GM21381 (cell line): ENCODE measurements around the gene NRDE2.

Experiments used
- ATAC-seq: cut with Tn5 transposase; IDR thresholded peaks from one replicate; pipeline ENCODE4 v1.9.1; 2021; ENCODE audit warnings: mild to moderate bottlenecking, moderate library complexity; ENCODE audit not compliant: unreplicated experiment

Gene NRDE2, protein sequence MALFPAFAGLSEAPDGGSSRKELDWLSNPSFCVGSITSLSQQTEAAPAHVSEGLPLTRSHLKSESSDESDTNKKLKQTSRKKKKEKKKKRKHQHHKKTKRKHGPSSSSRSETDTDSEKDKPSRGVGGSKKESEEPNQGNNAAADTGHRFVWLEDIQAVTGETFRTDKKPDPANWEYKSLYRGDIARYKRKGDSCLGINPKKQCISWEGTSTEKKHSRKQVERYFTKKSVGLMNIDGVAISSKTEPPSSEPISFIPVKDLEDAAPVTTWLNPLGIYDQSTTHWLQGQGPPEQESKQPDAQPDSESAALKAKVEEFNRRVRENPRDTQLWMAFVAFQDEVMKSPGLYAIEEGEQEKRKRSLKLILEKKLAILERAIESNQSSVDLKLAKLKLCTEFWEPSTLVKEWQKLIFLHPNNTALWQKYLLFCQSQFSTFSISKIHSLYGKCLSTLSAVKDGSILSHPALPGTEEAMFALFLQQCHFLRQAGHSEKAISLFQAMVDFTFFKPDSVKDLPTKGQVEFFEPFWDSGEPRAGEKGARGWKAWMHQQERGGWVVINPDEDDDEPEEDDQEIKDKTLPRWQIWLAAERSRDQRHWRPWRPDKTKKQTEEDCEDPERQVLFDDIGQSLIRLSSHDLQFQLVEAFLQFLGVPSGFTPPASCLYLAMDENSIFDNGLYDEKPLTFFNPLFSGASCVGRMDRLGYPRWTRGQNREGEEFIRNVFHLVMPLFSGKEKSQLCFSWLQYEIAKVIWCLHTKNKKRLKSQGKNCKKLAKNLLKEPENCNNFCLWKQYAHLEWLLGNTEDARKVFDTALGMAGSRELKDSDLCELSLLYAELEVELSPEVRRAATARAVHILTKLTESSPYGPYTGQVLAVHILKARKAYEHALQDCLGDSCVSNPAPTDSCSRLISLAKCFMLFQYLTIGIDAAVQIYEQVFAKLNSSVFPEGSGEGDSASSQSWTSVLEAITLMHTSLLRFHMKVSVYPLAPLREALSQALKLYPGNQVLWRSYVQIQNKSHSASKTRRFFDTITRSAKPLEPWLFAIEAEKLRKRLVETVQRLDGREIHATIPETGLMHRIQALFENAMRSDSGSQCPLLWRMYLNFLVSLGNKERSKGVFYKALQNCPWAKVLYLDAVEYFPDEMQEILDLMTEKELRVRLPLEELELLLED

DNA sequence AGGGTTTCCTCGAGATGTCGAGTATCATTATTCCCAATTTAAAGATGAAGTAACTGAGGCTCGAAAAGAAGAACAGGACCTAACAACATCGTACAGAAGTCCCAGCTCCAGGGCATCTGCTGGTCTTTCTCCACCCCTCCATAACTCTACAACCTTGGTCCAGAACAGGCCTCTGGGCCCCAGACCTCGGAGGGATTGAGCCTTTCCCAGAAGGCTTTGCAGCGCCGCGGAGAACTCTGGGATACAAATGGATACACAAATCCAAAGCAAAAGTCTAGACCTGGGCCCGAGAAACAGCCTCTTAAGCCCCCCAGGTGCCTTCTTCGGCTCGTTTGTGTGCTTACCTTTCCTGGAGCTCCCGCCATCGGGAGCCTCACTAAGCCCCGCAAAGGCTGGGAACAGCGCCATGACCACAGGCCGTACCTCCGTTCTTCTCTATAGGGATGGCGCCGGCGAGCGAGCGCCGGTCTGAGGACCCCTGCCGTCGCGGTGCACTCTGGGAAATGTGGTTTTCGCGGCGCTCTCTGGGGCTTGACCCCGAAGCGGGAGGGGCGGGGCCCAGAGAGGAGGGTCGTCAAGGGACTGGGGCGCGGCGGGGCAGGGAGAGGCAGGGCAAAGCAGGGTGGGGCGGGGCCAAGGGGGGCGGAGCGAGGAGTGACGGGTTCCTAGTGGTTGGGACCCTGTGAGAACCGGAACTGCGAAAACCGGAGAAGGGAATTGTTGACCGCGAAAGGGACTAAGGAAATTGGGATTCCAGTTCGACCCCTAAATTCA is at the start of gene NRDE2:
Gene NRDE2, minus strand, starts transcription at position 445 of the 774 bp plus-strand sequence. Its CDS starts 37 bp downstream, at position 408.
- peak; percentile 94 for ATAC-seq

DNA sequence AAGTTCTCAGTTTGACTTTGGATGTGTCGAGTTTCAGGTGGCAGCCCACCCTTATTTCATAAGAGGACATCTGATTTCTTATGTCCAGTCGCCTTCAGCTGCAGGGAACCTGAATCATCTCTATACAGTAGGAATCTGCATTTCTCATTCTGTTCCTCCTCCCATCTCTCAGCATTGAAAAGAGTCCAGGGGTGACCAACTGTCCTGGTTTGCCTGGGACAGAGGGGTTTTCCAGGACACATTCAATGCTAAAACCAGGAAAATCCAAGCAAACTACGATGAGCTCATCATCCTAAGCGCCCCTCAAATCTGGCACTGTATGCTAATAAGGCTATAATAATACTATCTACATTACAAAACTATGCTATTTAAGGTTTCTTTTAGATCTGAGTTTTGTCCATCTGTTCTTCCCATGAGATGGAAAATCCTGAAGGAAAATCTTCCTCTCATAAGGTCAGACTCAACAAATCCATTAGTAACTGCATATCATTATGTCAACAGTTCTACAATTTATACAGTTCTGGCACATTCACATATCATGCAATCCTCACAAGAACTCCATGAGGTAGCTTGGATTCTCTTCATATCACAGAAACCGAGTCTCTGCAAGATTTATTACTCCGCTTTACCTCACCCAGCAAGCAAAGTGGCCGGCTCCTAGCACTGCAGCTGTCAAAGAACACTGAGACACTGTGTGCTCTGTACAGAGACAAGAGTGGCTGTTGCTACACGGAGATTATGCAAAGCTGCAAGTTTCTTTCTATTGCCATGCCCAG is 49.5 kb upstream of the NRDE2 start:
- ATAC-seq = no peak

DNA sequence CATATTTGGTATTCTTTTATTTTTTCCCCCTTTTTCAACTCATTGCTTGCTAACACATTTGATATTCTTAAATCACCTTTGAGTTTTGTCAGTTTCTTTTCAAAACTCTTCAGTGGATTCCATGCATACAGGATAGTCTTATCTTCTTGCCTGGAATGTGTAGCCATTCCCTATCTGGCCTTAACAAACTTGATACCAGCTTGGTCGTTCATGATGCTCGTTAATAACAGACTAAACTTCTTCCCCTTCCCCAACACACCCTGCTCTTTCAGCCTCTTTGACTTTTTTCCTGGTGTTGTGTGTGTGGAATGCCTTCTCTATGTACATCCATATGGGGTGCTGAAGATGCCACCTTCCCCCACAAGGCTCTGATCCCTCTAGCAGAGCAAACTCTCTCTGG is 47.4 kb upstream of the NRDE2 start:
- no peak for ATAC-seq

DNA sequence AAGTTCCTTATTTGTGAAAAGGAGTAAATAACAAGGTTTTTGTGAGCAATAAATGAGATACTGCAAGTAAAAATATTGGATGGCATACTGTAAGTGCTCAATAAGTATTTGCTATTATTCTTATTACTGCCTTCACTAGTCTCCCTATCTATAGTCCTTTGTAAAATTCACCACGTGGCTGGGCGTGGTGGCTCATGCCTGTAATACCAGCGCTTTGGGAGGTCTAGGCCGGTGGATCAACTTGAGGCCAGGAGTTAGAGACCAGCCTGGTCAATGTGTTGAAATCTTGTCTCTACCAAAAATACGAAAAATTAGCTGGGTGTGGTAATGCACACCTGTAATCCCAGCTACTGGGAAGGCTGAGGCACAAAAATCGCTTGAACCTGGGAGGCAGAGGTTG is 46.5 kb upstream of the NRDE2 start:
- ATAC-seq = no peak

DNA sequence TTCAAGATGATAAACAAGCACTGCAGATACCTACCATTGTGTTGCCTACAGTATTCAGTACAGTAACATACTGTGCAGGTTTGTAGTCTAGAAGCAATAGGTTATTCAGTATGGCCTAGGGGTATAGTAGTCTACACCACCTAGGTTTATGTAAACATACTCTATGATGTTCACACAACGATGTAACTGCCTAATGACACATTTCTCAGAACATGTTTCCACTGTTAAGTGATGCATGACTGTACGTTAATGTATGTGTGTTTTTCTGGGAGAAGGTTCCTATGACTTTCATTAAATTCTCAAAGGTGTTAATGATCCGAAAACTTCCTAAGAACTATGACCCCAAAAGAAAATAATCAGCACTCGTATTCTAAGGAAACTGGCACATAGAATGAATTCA is 44.2 kb upstream of the NRDE2 start:
- ATAC-seq = no peak

DNA sequence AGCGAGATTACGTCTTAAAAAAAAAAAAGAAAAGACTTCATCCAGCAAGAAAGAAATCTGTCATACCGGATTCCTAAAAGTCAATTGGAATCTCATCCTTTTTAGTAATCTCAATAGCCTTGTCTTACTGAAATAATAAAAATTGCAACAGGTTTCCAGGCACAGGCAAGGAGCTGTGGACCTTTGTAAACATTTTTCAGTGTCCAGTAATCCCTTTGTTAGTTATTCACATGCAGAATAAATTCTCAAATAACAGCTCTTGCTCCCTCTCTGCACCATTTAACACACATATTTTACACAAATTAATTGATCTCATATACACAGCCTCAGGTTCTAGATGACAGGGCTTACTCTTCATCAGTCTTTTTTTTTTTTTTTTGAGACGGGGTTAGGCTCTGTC is 43.1 kb upstream of the NRDE2 start:
- ATAC-seq = no peak

DNA sequence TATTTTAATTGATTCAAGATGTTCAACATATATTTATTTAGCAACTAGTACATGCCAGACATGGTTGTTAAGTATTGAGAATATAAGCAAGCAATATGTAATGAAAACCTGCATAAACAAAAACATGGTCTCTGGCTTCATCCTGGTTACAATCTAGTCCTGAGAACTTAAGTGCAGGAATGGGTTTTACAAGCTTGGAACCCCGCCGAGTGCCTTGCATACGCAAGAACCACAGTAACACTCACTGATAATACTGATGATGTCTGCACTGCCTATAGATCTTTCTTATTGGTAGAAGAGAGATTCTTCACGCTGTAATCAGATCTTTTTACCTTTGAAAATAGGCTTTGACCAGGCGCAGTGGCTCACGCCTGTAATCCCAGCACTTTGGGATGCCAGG is 42.1 kb upstream of the NRDE2 start:
- ATAC-seq = no peak

DNA sequence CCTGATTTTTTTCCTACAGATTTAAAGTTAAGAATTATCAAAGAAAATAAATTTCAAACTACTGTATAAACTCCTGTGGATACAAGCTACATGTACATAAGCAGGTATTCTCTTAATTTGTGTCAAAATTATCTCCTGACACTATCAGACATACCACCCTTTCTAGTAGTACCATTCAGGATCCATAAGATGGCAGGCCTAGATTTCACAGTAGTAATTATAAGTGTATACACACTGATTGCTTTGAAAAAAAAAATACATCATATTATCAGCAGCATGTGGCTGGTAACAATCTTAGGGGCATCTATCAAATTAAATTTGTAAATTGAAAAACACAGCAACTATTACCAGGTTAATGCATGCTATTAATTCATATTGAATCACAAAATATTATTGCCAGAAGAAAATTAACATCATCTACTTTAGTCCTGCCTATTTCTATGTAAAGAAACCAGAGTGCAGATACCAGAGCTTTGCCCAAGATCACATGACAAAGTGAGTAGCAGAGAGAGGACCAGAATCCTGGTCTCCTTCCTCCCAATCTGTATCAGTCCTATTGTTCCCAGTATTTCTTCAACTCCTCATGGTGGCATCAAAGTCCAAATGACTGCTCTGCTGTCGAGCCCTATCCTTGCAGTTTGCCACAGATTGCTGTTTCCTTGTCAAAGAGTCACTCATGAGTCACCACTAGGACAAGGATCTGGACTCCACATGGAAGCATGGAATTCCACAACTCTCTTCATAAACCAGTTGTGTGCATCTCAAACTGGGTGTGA is 37.4 kb upstream of the NRDE2 start:
- no peak for ATAC-seq

DNA sequence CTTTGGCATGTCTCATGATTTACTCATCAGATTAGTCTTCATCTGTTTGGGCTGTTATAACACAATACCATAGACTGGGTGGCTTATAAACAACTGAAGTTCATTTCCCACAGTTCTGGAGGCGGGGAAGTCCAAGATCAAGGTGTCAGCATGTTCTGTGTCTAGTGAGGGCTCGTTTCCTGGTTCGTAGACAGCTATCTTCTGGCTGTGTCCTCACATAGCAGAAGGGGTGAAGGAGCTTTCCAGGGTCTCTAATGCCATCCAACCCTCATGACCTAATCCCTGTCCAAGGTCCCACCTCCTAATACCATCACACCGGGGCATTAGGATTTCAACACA is 30.8 kb upstream of the NRDE2 start:
- no peak for ATAC-seq

DNA sequence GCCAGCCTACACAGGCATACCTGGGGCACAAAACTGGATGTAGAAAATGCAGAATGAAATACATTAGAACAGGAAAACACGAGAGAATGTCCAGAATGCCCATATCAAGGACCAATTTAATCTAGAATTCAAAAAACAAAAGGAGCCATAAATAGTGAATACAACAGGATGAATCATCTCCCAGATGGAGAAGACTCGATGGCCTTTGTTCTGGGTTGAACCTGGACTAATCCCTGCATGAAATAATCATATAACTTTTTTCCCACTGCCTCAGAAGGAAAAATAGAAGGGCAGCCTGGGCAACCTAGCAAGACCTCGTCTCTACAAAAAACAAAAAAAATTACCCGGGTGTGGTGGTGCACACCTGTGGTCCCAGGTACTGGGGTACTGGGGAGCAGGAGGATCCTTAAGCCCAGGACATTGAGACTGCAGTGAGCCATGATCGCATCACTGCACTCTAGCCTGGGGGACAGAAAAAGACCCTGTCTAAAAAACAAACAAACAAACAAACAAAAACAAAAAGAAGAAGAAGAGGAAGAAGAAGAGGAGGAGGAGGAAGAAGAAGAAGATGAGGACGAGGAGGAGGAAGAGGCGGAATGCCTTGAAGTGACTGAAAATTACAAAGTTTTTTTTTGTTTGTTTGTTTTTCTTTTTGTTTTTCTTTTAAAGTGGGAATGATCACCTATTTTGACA is 30.3 kb upstream of the NRDE2 start:
- no peak for ATAC-seq

DNA sequence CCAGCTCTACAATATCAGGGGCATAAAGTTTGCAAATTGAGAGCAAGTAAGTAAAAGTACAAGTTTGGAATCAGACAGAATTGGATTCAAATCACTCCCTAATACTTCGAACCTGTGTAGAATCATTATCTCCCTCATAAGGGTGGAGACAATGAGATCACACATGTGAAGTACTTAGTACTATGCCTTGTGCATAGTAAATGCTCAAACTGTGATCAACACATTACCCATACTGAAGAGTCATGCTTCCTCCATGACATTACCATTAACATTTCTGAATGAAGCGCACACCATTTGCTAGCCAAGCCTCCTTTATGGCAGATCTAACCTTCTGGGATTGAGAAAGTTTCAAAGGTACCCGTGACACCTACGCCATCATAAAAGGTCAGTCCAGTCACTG is 26.6 kb upstream of the NRDE2 start:
- no peak for ATAC-seq

DNA sequence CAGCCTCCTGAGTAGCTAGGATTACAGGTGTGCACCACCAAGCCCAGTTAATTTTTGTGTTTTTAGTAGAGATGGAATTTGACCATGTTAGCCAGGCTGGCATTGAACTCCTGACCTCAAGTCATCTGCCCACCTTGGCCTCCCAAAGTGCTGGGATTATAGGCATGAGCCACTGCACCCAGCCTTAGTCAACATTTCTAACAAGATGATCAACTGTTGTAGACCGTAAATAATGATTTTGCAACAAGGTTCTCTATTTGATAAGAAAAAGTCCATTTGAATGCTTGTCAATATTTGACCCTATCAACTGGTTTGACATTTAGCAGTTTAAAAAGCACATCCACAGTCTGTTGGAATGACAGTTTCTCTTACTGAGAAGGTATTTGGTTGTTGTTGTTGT is 25.2 kb upstream of the NRDE2 start:
- ATAC-seq = no peak

DNA sequence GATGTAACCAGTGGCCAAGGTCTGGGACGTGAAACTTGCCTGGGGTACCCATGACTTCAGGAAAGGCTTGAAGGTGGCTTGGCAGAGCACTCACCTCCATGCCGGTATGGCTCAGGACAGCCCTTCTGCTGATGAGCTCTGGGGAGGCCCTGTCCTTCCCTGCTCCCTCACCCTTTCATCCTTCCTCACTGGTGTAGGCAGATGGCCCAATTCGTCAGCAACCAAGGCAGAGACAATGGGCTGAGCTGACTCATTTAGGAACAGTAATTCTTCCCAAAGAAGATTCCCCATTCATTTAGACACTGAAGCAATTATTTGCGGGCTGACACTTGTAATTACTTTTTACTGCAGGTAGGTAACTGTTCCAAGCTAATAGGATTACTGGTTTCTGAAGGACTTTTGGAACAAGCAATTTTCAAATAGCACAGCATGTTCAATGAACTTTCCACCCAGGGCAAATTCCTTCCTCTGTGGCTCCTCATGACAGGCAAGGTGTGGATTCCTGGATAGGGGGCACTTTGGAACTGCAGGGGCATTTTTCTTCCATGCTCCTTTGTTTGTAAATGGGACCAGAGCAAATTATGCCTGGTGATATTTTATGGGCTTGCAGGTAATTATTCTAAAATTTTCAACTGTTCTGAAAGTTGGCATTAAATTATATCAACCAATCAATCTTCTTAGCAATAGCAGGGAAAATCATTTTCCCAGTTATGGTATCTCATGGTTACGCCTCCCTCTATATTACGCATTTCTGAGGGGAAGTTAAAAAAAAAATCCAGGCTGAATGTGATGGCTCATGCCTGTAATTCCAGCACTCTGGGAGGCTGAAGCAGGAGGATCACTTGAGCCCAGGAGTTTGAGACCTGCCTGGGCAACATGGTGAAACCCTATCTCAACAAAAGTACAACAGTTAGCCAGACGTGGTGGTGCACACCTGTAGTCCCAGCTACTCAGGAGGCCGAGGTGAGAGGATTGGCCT is 24.1 kb upstream of the NRDE2 start:
- ATAC-seq = no peak

DNA sequence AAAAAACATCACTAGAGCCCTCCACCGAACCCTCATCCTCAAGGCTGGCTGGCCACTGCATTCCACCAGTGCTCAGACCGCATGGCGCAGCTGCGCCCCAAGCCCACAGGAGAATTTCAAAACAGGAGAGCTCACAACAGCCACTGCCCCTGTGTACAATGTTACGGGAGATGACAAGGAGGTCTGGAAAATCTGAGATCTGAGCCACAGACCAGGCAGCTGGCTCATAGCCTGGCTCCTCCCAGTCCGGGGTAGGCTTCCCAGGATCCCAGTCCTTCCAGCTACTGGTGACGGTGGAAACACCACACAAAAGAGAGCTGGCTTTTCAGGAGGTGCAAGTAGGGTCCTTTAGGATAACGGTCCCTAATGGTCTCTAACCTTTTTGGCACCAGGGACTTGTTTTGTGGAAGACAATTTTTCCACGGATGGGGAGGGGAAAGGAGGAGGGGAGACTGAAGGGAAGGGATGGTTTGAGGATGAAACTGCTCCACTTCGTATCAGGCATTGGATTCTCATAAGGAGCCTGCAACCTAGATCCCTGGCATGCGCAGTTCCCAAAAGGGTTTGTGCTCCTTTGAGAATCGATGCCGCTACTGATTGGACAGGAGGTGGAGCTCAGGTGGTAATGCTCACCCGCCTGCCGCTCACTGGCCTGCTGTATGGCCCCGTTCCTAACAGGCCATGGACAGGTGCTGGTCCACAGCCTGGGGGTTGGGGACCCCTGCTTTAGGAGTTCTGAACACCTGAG is 23.0 kb upstream of the NRDE2 start:
- ATAC-seq = no peak

DNA sequence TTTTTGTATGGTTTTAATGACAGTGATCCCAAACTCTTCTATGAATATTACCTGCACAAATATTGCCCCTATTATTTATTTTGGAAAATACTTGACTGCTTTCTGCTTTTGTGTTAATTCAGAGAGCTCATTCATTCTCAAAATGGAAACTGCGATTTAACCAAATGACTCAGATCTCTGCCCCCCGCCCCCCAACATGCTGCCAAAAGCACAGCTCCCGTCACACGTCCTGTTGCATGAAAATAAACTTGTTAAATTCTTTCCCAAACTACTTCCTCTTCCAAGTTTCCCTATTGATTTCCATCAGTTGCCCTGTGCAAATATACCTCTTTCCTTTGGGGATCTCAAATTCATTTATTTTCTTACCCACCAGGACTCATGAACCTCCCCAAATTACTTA is 18.0 kb upstream of the NRDE2 start:
- ATAC-seq = no peak

DNA sequence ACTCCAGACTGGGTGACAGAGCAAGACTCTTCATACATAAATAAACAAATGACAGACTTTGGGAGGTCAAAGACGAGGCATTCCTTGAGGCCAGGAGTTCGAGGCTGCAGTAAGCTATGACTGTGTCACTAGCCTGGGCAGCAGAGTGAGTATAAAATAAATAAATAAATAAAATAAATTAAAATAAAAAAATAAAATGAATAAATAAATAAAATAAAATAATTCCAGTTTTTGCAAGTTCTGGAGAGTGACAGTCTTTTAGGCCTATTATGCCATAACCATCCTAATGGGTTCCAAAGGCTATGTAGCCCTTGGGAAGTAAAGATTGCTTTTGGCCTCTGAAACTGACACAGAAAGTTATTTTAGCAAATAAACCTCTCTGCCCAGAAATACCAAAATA is 16.5 kb upstream of the NRDE2 start:
- ATAC-seq = no peak

DNA sequence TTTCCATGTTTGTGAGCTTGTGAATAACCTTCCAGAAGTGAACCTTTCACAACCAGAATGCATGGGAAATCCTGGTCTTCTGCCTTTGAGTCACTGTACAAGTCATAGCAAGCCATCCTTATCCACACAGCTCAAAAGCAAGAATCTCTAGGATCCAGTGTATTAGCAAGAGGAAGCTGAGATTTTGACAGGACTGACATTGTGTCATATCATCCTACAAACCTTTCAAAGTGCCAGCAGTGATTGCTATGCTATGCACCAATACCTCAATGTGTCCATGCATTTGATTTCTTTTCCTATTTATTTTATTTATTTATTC is 13.5 kb upstream of the NRDE2 start:
- no peak for ATAC-seq
